Duodenal mucosa (tissue), 2 donors: Measurements from ENCODE around the gene SPDYE6.
"Not testable (repeated sequence)": the region's sequence is repeated elsewhere in the genome, so short reads cannot be mapped to it uniquely, and the experiment has no call there.

Experiments
- H3K27ac ChIP-seq: one replicate; pipeline ENCODE4 v1.7.0; 2013; ENCODE audit warnings: low read depth, low read length
- H3K27me3 ChIP-seq, 2 donors: one replicate each; pipeline ENCODE4 v1.7.0; 2013; ENCODE audit warnings: low read length in 2 of 2, control low read depth in 1 of 2; ENCODE audit not compliant: insufficient read depth in 2 of 2, control insufficient read depth in 1 of 2
- H3K36me3 ChIP-seq, 2 donors: one replicate each; pipeline ENCODE4 v1.7.0; 2013; ENCODE audit warnings: low read length in 2 of 2, control low read depth in 1 of 2; ENCODE audit not compliant: insufficient read depth in 2 of 2, control insufficient read depth in 1 of 2
- H3K4me1 ChIP-seq, 2 donors: one replicate each; pipeline ENCODE4 v1.7.0; 2013; ENCODE audit warnings: low read length in 2 of 2, control low read depth in 1 of 2; ENCODE audit not compliant: insufficient read depth in 2 of 2, control insufficient read depth in 1 of 2
- H3K4me3 ChIP-seq, 2 donors: one replicate each; pipeline ENCODE4 v1.7.0; 2013; ENCODE audit warnings: low read length in 2 of 2, low read depth in 1 of 2
- H3K9ac ChIP-seq, 2 donors: one replicate each; pipeline ENCODE4 v1.7.0; 2013; ENCODE audit warnings: low read length in 2 of 2, low read depth in 1 of 2
- H3K9me3 ChIP-seq, 2 donors: one replicate each; pipeline ENCODE4 v1.7.0; 2013; ENCODE audit warnings: low read length in 2 of 2, control low read depth in 1 of 2; ENCODE audit not compliant: control insufficient read depth in 1 of 2

The SPDYE6 gene, protein sequence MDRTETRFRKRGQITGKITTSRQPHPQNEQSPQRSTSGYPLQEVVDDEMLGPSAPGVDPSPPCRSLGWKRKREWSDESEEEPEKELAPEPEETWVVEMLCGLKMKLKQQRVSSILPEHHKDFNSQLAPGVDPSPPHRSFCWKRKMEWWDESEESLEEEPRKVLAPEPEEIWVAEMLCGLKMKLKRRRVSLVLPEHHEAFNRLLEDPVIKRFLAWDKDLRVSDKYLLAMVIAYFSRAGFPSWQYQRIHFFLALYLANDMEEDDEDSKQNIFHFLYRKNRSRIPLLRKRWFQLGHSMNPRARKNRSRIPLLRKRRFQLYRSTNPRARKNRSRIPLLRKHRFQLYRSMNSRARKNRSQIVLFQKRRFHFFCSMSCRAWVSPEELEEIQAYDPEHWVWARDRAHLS

DNA sequence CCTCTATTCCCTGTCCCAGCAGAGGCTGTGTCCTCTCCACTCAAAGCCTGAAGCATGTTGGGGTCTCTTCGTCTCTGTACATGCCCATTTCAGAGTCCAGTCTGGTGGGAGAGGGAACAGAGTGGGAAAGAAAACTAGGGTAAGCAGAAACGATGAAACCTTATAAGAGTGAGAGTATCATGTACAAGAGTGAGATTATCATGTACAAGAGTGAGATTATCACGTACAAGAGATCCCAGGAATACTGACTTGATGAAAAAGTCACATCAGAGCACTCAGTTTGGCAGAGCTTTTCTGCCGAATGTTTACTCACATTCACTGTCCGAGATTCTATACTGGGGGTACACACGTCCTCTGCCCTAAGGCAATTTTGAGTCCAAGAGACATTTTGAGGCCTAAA is at the start of gene SPDYE6:
Gene SPDYE6, minus strand, starts transcription at position 101 of the 400 bp plus-strand sequence. CDS start 421 bp downstream, outside the sequence.
- H3K4me1 ChIP-seq, H3K36me3 ChIP-seq, H3K9ac ChIP-seq: not testable (repeated sequence)

DNA sequence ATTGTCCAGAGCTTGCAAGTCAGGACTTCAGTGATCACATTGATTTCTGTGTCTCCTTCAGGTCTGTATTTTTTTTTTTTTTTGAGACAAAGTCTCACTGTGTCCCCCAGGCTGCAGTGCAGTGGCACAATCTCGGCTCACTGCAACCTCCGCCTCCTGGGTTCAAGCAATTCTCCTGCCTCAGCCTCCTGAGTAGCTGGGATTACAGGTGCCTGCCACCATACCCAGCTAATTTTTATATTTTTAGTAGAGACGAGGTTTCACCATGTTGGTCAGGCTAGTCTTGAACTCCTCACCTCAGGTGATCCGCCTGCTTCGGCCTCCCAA is 48.6 kb upstream of the SPDYE6 start:
- not testable (repeated sequence) for H3K4me1 ChIP-seq, H3K27me3 ChIP-seq, H3K9ac ChIP-seq, H3K9me3 ChIP-seq, H3K27ac ChIP-seq, H3K4me3 ChIP-seq
- peaks cover 22 to 89% of the 10 kb centered on the region in 2 donors for H3K36me3 ChIP-seq

More for the DNA sequence above, at the start of gene SPDYE6:
- H3K27me3 ChIP-seq, H3K27ac ChIP-seq, H3K9me3 ChIP-seq, H3K4me3 ChIP-seq: not testable (repeated sequence)

DNA sequence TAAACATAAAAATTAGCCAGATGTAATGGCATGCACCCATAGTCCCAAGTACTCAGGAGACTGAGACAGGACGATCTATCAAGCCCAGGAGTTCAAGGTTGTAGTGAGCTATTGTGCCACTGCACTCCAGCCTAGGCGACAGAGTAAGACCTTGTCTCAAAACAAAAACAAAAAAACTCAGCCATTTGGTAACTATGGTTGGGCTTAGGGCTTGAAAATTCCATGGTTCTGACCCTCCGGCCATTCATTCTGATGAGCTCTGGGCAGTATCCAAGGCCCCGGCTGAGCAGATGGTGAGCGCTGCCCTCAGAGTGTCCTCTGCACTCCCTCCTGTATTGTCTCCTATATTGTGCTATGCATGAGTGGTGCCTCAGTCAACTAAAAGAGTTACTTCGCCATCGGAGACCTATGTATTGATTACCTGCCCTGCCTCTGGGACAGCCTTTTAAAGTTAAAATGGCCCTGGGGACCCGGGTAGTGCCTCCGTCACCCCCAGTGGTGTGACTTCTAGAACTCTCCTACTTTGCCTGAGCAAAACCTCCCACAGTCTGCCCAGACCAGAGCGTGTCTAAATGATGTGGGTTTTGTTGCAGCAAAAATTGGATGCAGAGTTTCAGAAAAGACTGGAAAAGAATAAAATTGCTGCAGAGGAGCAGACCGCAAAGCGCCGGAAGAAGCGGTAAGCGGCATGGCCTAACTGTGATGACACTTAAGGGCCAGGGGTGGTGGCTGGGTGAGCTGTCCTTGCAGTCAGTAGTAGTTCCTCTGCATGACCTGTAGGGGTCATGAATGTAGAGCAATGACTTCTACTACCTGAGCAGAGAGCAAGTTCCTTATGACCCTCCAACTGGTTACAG is 48.0 kb upstream of the SPDYE6 start:
- H3K9me3 ChIP-seq = no peaks in the 10 kb centered on the region
- no peak overlapping the region for H3K4me3 ChIP-seq
- H3K4me1 ChIP-seq = peaks cover 0 to 4% of the 10 kb centered on the region in 2 donors
- no peaks in the 10 kb centered on the region for H3K27me3 ChIP-seq
- no peak overlapping the region for H3K9ac ChIP-seq
- H3K36me3 ChIP-seq = peaks cover 25 to 89% of the 10 kb centered on the region in 2 donors
- no peak overlapping the region for H3K27ac ChIP-seq

DNA sequence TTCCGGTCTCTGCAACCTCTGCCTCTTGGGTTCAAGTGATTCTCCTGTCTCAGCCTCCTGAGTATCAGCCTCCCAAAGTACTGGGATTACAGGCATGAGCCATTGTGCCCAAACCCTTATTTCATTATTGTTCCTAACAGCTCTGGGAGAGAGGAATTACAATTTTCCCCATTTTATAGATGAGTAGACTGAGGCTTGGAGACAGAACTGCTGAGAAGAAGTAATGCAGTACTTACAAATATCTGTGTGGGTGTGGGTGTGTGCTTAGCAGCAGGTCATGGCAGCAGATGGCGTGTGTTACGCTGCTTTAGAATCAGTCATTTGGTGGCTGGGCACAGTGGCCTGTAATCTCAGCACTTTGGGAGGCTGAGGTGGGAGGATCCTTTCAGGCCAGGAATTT is 47.3 kb upstream of the SPDYE6 start:
- Histone ChIP-seq H3K9ac (no peak overlapping the region), H3K4me3 (no peak overlapping the region), H3K9me3 (no peaks in the 10 kb centered on the region), H3K4me1 (peaks cover 0 to 4% of the 10 kb centered on the region in 2 donors), H3K27ac (no peak overlapping the region), H3K27me3 (no peaks in the 10 kb centered on the region), H3K36me3 (peaks cover 27 to 89% of the 10 kb centered on the region in 2 donors)

DNA sequence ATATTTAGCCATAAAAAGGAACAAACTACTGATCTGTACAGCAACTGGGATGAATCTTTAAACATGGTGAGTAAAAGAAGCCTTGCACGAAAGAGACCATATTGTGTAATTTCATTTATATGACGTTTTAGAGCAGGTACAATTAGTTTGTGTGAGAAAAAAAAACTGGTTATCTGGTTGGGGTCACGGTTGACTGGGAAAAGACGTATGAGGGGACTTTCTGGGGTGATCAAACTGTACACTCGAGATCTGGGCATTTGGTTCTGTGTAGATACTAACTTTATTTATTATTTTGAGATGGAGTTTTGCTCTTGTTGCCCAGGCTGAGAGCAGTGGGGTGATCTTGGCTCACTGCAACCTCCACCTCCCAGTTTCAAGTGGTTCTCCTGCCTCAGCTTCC is 44.1 kb upstream of the SPDYE6 start:
- H3K9me3 ChIP-seq = no peaks in the 10 kb centered on the region
- no peak overlapping the region for H3K9ac ChIP-seq
- H3K36me3 ChIP-seq = peaks cover 5 to 58% of the 10 kb centered on the region in 2 donors
- H3K4me1 ChIP-seq = peaks cover 11% of the 10 kb centered on the region in 2 donors
- no peaks in the 10 kb centered on the region for H3K27me3 ChIP-seq
- H3K4me3 ChIP-seq = no peak overlapping the region
- H3K27ac ChIP-seq = no peak overlapping the region

DNA sequence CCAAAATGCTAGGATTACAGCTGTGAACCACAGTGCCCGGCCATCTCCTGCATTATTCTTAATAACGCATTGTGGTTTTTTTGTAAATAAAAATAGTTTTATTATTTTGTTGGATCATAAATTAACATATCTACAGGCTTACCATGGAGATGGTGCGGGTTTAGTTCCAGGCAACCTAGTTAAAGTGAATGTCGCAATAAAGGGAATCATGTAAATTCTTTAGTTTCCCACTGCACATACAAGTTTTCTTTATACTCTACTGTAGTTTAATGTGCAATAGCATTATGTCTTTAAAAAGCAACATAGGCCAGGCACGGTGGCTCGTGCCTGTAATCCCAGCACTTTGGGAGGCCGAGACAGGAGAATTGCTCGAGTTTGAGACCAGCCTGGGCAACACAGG is 42.3 kb upstream of the SPDYE6 start:
- Histone ChIP-seq H3K27me3 (no peaks in the 10 kb centered on the region), H3K4me3 (no peak overlapping the region), H3K9ac (no peak overlapping the region), H3K9me3 (no peaks in the 10 kb centered on the region), H3K4me1 (peaks cover 7 to 11% of the 10 kb centered on the region in 2 donors), H3K36me3 (peaks cover 5 to 44% of the 10 kb centered on the region in 2 donors), H3K27ac (no peak overlapping the region)

DNA sequence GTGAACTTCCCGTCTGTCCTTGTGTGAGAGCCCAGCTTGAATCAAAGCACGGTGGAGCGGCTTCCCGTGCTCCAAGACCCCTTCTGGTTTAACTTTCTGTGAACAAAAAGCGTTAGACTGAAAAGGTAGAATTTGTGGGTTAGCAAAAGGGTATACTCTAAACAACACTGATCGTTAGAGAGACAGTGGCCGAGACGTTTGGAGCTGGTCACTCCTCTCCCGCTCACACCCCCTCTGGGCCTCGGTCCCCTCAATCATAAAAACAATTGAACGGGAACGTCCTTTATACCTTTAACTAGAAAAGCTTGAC is 40.4 kb upstream of the SPDYE6 start:
- H3K9ac ChIP-seq = peak overlapping the region; percentile 94 to 99
- no peaks in the 10 kb centered on the region for H3K27me3 ChIP-seq
- peak overlapping the region; percentile 50 for H3K27ac ChIP-seq
- H3K36me3 ChIP-seq = peaks cover 9 to 26% of the 10 kb centered on the region in 2 donors
- H3K4me3 ChIP-seq = peak overlapping the region; percentile 97 to 99
- no peaks in the 10 kb centered on the region for H3K9me3 ChIP-seq
- H3K4me1 ChIP-seq = peaks cover 7 to 11% of the 10 kb centered on the region in 2 donors

DNA sequence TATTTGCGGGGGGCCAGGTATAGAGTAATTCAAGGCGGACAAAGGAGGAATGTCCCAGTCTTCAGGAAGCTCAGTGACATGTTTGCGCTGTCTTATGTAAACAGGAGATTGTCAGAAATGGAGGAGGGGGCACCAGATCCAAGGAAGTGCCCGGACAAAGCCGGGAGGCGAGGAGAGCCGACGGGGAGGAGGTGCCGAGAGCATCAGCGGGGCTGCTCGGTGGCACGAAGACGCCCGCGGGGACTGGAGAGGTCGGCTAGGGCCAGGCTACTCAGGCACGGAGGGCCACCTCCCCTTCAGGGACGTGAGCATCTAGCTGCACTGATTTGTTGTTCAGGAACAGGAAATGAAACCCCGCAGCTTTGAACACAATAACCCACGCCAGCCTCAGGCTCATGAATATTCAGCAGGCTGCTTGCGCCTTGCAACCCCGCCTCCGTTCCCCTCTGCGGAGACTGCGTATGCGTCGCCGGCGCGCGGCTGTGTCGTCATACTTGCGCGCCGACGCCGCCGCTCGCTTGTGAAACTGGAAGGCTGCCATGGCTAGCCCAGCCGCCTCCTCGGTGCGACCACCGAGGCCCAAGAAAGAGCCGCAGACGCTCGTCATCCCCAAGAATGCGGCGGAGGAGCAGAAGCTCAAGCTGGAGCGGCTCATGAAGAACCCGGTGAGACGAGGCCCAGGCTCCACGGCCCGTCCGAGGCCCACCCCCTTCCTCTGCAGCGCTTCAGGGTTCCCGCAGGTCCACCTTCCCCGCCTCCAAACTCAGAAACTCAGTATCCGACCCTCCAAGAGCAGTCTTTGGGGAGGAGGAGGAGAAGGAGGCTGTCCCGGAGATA is 39.8 kb upstream of the SPDYE6 start, which contains the start of gene PRKRIP1:
Gene PRKRIP1, plus strand, starts transcription at position 491 of the 837 bp plus-strand sequence. Its CDS starts 49 bp downstream, at position 540.
- no peaks in the 10 kb centered on the region for H3K27me3 ChIP-seq
- peak within 1 kb of the TSS; percentile 94 to 99 for H3K9ac ChIP-seq
- peaks cover 7 to 11% of the 10 kb centered on the region in 2 donors for H3K4me1 ChIP-seq
- H3K36me3 ChIP-seq = peaks cover 9 to 22% of the 10 kb centered on the region in 2 donors
- peak within 1 kb of the TSS; percentile 97 to 99 for H3K4me3 ChIP-seq
- peak within 1 kb of the TSS; percentile 50 for H3K27ac ChIP-seq
- no peaks in the 10 kb centered on the region for H3K9me3 ChIP-seq

DNA sequence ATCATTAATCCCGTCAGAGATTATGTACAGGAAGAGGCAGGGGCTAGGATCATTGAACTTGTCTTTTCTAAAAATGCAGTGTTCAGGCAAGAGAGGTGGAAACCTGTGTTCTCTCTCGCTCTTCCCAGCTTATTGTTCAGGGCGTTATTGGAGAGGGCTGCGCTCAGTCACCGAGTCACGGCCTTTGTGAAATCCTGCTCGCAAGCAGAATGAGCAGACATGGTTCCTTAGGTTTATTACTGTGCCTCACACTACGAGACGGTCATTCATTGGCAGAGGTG is 39.3 kb upstream of the SPDYE6 start:
- H3K27ac ChIP-seq = peak overlapping the region; percentile 46
- peak overlapping the region; percentile 97 to 99 for H3K4me3 ChIP-seq
- no peaks in the 10 kb centered on the region for H3K9me3 ChIP-seq
- H3K36me3 ChIP-seq = peaks cover 9 to 16% of the 10 kb centered on the region in 2 donors
- H3K9ac ChIP-seq = peak overlapping the region; percentile 16 to 99
- H3K4me1 ChIP-seq = peaks cover 9 to 11% of the 10 kb centered on the region in 2 donors
- no peaks in the 10 kb centered on the region for H3K27me3 ChIP-seq
